Measurements from ENCODE around the gene FBXL13. TPM values are rescaled to one million over a fixed set of nuclear protein-coding genes. Genes with fewer than 3 reads are reported as not detected.
A peak's percentile ranks its signal among the peaks of the same experiment; 100 is the strongest.
"Not testable (repeated sequence)": the region's sequence is repeated elsewhere in the genome, so short reads cannot be mapped to it uniquely, and the experiment has no call there.

Gene FBXL13
- total RNA-seq, 1 experiment from 2014 or later, result 0.63 TPM

GRCh38 chr7:102823390-102824119 is 251.0 kb downstream of the FBXL13 start:
- DNase-seq (ENCODE audit: low read depth), result no peak

- no peak for DNase-seq (ENCODE audit: low read depth)
These were observed 252.4 kb downstream of the FBXL13 start for GRCh38 chr7:102821994-102822747.

GRCh38 chr7:102819151-102819550 is 255.4 kb downstream of the FBXL13 start:
- DNase-seq (ENCODE audit: low read depth), result no peak

- DNase-seq (ENCODE audit: low read depth), result no peak
These were observed 256.7 kb downstream of the FBXL13 start for GRCh38 chr7:102817616-102818573.

GRCh38 chr7:102814025-102814471 is 260.5 kb downstream of the FBXL13 start:
- DNase-seq (ENCODE audit: low read depth), result peak; percentile 81

- DNase-seq (ENCODE audit: low read depth), result no peak
These were observed 261.2 kb downstream of the FBXL13 start for GRCh38 chr7:102813191-102814024.

GRCh38 chr7:102811942-102812678 is 262.5 kb downstream of the FBXL13 start:
- no peak for DNase-seq (ENCODE audit: low read depth)

- no peak for DNase-seq (ENCODE audit: low read depth)
These were observed 263.7 kb downstream of the FBXL13 start for GRCh38 chr7:102810916-102811315.

- no peak for DNase-seq (ENCODE audit: low read depth)
These were observed 268.0 kb downstream of the FBXL13 start for GRCh38 chr7:102806613-102807012.

GRCh38 chr7:102795987-102796595 is 278.5 kb downstream of the FBXL13 start:
- DNase-seq (ENCODE audit: low read depth), result peak; percentile 46

GRCh38 chr7:102794567-102794966 is 280.0 kb downstream of the FBXL13 start:
- peak; percentile 48 for DNase-seq (ENCODE audit: low read depth)

GRCh38 chr7:102791831-102792230 is 282.8 kb downstream of the FBXL13 start:
- not testable (repeated sequence) for DNase-seq (ENCODE audit: low read depth)

- DNase-seq (ENCODE audit: low read depth), result not testable (repeated sequence)
These were observed 283.2 kb downstream of the FBXL13 start for GRCh38 chr7:102791367-102791766.

GRCh38 chr7:102790364-102791100 is 284.1 kb downstream of the FBXL13 start:
- DNase-seq (ENCODE audit: low read depth), result not testable (repeated sequence)

- not testable (repeated sequence) for DNase-seq (ENCODE audit: low read depth)
These were observed 285.8 kb downstream of the FBXL13 start for GRCh38 chr7:102788770-102789169.

GRCh38 chr7:102780926-102781325 is 293.7 kb downstream of the FBXL13 start:
- not testable (repeated sequence) for DNase-seq (ENCODE audit: low read depth)

GRCh38 chr7:102778663-102779062 is 295.9 kb downstream of the FBXL13 start:
- DNase-seq (ENCODE audit: low read depth), result not testable (repeated sequence)

GRCh38 chr7:102776217-102776616 is 298.4 kb downstream of the FBXL13 start:
- not testable (repeated sequence) for DNase-seq (ENCODE audit: low read depth)

- DNase-seq (ENCODE audit: low read depth), result not testable (repeated sequence)
These were observed 304.1 kb downstream of the FBXL13 start for GRCh38 chr7:102770467-102770866.

All from LHCN-M2 (cell line).